Activated CD8-positive, alpha-beta memory T cell treated with anti-CD3 and anti-CD28 coated beads, Interleukin-2, amount 50 U/mL, for 4 hours (primary cell): ENCODE results near the gene SLC25A18.

Experiments used
- DNase-seq: peaks from one replicate; pipeline ENCODE4 v3.0.0-alpha.2; 2020

SLC25A18 gene

GRCh38 chr22:17570851-17571631, 7.7 kb downstream of the SLC25A18 start:
- no peak for DNase-seq

GRCh38 chr22:17575151-17575550, 11.9 kb downstream of the SLC25A18 start:
- no peak for DNase-seq

GRCh38 chr22:17575681-17576080, 12.4 kb downstream of the SLC25A18 start:
- DNase-seq = no peak

GRCh38 chr22:17576470-17576869, 13.2 kb downstream of the SLC25A18 start:
- DNase-seq = no peak

GRCh38 chr22:17578136-17578754, 14.9 kb downstream of the SLC25A18 start:
- DNase-seq = no peak

DNA sequence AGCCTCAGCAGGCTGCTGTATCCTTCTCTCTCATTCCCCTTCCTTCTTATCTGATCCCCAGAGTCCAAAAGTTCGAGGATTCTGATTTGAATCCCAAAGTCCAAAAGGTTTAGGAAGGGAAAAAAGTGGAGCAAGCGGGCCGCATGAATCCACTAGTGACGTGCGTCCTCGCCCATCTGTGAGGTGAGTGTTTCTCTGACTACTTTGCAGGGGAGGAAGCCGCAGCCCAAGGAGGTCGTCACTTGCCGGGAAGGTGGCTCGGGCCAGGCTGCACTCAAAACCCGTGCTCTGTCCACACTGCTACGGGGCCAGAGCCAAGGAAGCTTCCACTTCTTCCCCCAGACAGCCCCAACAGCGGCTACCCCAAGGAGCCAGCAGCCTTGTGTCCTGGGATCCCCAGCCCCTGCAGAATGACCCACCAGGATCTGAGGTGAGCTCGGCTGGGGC, 16.3 kb downstream of the SLC25A18 start:
- no peak for DNase-seq

- DNase-seq = no peak
Measured at GRCh38 chr22:17580441-17581031, 17.2 kb downstream of the SLC25A18 start.

GRCh38 chr22:17581056-17581455, 17.8 kb downstream of the SLC25A18 start:
- no peak for DNase-seq

GRCh38 chr22:17581631-17582030, 18.3 kb downstream of the SLC25A18 start:
- no peak for DNase-seq

GRCh38 chr22:17583151-17583550, 19.9 kb downstream of the SLC25A18 start:
- DNase-seq = no peak

- no peak for DNase-seq
Measured at GRCh38 chr22:17586831-17587440, 23.6 kb downstream of the SLC25A18 start.

GRCh38 chr22:17587629-17588028, 24.3 kb downstream of the SLC25A18 start:
- no peak for DNase-seq

- no peak for DNase-seq
Measured at GRCh38 chr22:17588606-17589005, 25.3 kb downstream of the SLC25A18 start.

- no peak for DNase-seq
Measured at GRCh38 chr22:17589810-17590375, 26.6 kb downstream of the SLC25A18 start.

- no peak for DNase-seq
Measured at GRCh38 chr22:17590586-17590985, 27.3 kb downstream of the SLC25A18 start.

GRCh38 chr22:17592201-17592600, 28.9 kb downstream of the SLC25A18 start:
- no peak for DNase-seq

- no peak for DNase-seq
Measured at GRCh38 chr22:17596226-17596625, 32.9 kb downstream of the SLC25A18 start.

GRCh38 chr22:17597217-17597616, 33.9 kb downstream of the SLC25A18 start:
- DNase-seq = no peak

DNA sequence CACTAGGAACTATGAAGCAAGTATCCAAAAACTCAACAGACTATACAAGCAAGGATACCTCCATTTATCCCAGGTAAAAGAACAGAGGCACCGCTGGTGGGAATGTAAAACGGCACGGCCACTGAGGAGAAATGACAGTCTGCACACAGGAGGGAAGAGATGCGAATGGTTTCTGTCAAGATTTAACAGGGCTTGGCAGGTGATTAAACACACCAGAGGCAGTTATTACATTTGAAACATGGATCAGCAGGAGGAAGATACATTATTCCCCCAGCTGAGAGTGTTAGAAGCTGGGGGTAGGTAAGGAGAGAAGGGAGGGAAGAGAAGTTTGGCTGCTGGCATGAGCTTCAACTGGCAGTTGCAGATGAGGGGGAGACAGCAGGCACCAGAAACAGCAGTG, 35.0 kb downstream of the SLC25A18 start:
- no peak for DNase-seq

DNA sequence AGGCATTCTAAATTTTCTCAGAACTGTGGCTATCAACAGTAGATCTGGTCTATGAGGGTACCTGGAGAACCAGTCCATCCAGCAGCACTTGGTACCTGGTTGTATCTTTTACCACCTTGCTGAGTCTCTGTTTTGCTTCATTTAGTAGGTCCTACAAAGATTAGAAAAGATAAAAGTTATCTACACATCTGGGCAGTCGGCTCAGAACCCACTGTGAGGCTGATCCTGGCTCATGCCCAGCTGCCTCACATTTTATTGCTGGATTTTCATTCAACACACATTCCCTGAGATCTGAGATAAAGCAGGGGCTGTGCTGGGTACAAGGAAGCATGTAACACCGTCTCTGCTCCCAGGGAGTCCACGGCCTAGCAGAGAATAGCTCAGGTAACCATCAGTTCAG, 37.7 kb downstream of the SLC25A18 start:
- DNase-seq = no peak

- DNase-seq = no peak
Measured at GRCh38 chr22:17603668-17604067, 40.4 kb downstream of the SLC25A18 start.

DNA sequence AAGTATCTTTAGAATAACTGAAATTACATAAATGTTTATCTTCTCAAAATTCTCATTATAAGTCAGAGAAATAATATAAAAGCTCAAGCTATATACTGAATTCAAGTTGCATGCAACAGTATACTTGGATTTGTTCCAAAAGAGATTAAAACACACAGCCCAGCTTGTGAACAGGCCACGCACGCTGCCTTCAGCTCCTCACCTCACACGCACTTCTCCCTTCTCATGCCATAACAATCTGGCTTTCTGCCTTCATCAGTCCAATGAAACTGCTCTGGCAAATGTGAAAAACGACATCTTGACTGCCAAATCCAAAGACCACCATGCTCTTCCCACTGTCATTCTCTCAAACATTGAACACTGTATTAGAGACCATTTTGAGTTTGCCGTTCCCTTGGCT, 43.2 kb downstream of the SLC25A18 start:
- no peak for DNase-seq

DNA sequence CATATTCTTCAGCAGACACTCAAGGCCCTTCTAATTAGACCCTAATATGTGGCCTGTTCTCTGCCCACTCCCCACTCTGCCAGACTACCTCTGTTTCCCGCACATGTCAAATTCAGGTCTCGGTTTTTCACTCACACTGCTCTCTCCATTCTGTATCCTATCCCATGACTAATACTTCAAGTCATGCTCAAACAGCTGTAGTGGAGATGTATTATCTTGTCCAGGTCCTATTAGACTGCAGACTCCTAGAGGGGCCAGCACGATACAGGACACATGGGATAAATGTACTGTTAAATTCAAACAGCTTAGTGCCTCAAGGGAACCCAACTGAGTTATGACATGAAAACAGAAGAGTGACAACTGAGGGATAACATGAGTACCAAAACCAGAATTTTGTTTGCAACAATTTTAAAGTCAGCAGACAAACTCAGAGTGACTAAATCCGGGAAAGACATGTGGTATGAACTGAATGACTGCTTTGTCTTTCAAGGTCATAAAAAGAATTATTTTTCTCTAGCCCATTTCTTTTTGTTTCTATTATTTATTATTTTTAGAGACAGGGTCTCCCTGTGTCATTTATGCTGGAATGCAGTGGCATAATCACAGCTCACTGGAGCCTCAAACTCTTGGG, 44.7 kb downstream of the SLC25A18 start:
- no peak for DNase-seq
